WERI-Rb-1 (cell line): ENCODE measurements around the gene PRPF18.

Source experiments
- DNase-seq: peaks from one replicate; pipeline ENCODE4 v3.0.0-alpha.2; 2020
- H3K27ac ChIP-seq: fragments of 250-450 bp; sonication (Bioruptor Pico); 2 replicates; pipeline ENCODE4 v1.5.1; 2020; ENCODE audit warnings: mild to moderate bottlenecking, moderate library complexity
- H3K27me3 ChIP-seq: fragments of 250-450 bp; sonication (Bioruptor Pico); 2 replicates; pipeline ENCODE4 v1.5.1; 2021; ENCODE audit warnings: mild to moderate bottlenecking, low read depth, moderate library complexity; ENCODE audit not compliant: insufficient read depth, severe bottlenecking
- H3K36me3 ChIP-seq: fragments of 250-450 bp; sonication (Bioruptor Pico); 2 replicates; pipeline ENCODE4 v1.5.1; 2020; ENCODE audit warnings: mild to moderate bottlenecking, moderate library complexity
- H3K4me3 ChIP-seq: 2 replicates; pipeline ENCODE4 v1.5.1; 2011; ENCODE audit warnings: low read depth, mild to moderate bottlenecking, control low read depth, low read length
- H3K9me3 ChIP-seq: fragments of 250-450 bp; sonication (Bioruptor Pico); 2 replicates; pipeline ENCODE4 v1.5.1; 2021; ENCODE audit warnings: mild to moderate bottlenecking, moderate library complexity; ENCODE audit not compliant: severe bottlenecking
- TF ChIP-seq, protein P1 (sequence below): IDR thresholded peaks from 2 replicates; pipeline ENCODE4 v1.5.1; 2011; ENCODE audit warnings: low read depth, mild to moderate bottlenecking, control low read depth, inconsistent platforms, low read length

The PRPF18 gene

GRCh38 chr10:13629116-13629515 is 42.4 kb downstream of the PRPF18 start:
- Histone ChIP-seq H3K27ac (no peak overlapping the region), H3K36me3 (no peaks in the 10 kb centered on the region; the same call in 1 of the 2 replicates), H3K27me3 (no peaks in the 10 kb centered on the region), H3K9me3 (no peaks in the 10 kb centered on the region), H3K4me3 (no peak overlapping the region)
- no peak for DNase-seq
- TF ChIP-seq, protein P1, sequence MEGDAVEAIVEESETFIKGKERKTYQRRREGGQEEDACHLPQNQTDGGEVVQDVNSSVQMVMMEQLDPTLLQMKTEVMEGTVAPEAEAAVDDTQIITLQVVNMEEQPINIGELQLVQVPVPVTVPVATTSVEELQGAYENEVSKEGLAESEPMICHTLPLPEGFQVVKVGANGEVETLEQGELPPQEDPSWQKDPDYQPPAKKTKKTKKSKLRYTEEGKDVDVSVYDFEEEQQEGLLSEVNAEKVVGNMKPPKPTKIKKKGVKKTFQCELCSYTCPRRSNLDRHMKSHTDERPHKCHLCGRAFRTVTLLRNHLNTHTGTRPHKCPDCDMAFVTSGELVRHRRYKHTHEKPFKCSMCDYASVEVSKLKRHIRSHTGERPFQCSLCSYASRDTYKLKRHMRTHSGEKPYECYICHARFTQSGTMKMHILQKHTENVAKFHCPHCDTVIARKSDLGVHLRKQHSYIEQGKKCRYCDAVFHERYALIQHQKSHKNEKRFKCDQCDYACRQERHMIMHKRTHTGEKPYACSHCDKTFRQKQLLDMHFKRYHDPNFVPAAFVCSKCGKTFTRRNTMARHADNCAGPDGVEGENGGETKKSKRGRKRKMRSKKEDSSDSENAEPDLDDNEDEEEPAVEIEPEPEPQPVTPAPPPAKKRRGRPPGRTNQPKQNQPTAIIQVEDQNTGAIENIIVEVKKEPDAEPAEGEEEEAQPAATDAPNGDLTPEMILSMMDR = no peak

GRCh38 chr10:13630231-13630630 is 43.5 kb downstream of the PRPF18 start:
- TF ChIP-seq, protein P1 = no peak
- no peaks in the 10 kb centered on the region for H3K9me3 ChIP-seq
- H3K27me3 ChIP-seq = no peaks in the 10 kb centered on the region
- H3K27ac ChIP-seq = no peak overlapping the region
- no peak overlapping the region for H3K4me3 ChIP-seq
- DNase-seq = no peak
- H3K36me3 ChIP-seq = no peaks in the 10 kb centered on the region; the same call in 1 of the 2 replicates

- Histone ChIP-seq H3K36me3 (no peaks in the 10 kb centered on the region; the same call in 1 of the 2 replicates), H3K27ac (no peak overlapping the region), H3K9me3 (no peaks in the 10 kb centered on the region), H3K4me3 (no peak overlapping the region), H3K27me3 (no peaks in the 10 kb centered on the region)
- TF ChIP-seq, protein P1 = no peak
- no peak for DNase-seq
Observed at GRCh38 chr10:13631594-13631993, 44.8 kb downstream of the PRPF18 start.

- TF ChIP-seq, protein P1 = no peak
- Histone ChIP-seq H3K27me3 (no peaks in the 10 kb centered on the region), H3K27ac (no peak overlapping the region), H3K4me3 (no peak overlapping the region), H3K9me3 (no peaks in the 10 kb centered on the region), H3K36me3 (no peaks in the 10 kb centered on the region; the same call in 1 of the 2 replicates)
- no peak for DNase-seq
Observed at GRCh38 chr10:13632440-13632839, 45.7 kb downstream of the PRPF18 start.

DNA sequence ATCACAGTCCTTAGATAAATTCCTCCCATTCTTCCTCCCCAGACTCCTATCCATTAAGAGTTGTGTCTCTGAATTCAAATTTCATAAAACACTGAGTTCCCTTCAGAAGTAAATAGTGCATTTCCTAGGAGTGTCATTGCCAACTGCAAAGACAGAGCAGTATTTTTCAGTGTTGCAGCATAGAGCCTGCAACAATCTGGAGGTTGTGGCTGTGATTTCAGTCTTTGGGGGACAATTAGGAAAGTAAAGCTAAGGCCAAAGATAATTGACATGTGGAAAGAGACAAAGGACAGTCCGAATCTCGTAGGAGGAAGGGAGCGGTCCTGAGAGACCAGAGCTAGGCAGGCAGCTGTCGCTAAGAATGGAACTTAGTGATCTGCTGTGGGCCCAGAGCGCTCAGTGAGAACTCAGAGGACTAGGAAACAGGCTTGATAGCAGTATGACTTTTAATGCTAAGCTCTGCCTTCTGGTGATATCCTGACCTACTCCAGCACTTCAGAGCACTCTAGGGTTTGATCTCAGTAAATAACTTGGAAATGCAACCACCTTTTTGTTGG is 46.2 kb downstream of the PRPF18 start:
- H3K4me3 ChIP-seq = no peak overlapping the region
- no peaks in the 10 kb centered on the region; the same call in 1 of the 2 replicates for H3K36me3 ChIP-seq
- no peak for DNase-seq
- H3K27me3 ChIP-seq = no peaks in the 10 kb centered on the region
- TF ChIP-seq, protein P1 = no peak
- H3K27ac ChIP-seq = no peak overlapping the region
- no peaks in the 10 kb centered on the region for H3K9me3 ChIP-seq

DNA sequence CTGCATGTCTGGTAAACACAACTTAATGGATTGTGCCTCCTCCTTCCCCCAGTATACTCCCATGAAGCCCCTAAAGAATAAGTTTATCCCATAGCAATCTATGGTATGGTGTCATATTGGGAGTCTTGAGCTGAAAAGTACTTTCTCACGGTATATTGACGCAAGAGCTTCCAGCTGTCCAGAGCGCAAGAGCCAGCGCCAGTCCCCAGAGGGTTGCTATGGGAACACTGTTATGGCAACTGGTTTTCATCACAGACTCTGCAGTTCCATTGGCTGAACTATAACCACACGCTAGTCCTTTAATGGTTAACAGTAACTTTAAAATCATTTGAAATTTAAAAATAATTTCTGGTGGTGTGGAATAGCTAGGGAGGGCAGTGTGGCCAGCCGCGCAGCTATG is 46.9 kb downstream of the PRPF18 start:
- Histone ChIP-seq H3K9me3 (no peaks in the 10 kb centered on the region), H3K4me3 (no peak overlapping the region), H3K27me3 (no peaks in the 10 kb centered on the region), H3K36me3 (no peaks in the 10 kb centered on the region; the same call in 1 of the 2 replicates), H3K27ac (no peak overlapping the region)
- TF ChIP-seq, protein P1 = no peak
- no peak for DNase-seq
